Limb (tissue), 2 donors: ENCODE data around the gene C17orf113.
A peak's percentile ranks its signal among the peaks of the same experiment; 100 is the strongest.

Source experiments
- DNase-seq, 2 donors: peaks; one replicate each; pipeline ENCODE4 v3.0.0-alpha.2; 2016; ENCODE audit errors: extremely low spot score in 2 of 2

C17orf113 gene

GRCh38 chr17:42050393-42051012 lies at the start of gene C17orf113:
Gene C17orf113 (minus strand): TSS chr17:42050601. CDS start chr17:42043376, 7,225 bp downstream.
- peak; percentile 54 to 80 for DNase-seq

- peak in 1 of 2 donors; percentile 51 for DNase-seq
Observed at GRCh38 chr17:42098730-42099399, 48.5 kb upstream of the C17orf113 start.

GRCh38 chr17:42097691-42098631 lies 47.6 kb upstream of the C17orf113 start, which contains the start of gene ZNF385C:
Gene ZNF385C (minus strand): TSS chr17:42098473. CDS start chr17:42063056, 35,417 bp downstream.
- DNase-seq, result peak in 1 of 2 donors; percentile 51

- DNase-seq, result no peak
Observed at GRCh38 chr17:42096360-42097111, 46.1 kb upstream of the C17orf113 start.

DNA sequence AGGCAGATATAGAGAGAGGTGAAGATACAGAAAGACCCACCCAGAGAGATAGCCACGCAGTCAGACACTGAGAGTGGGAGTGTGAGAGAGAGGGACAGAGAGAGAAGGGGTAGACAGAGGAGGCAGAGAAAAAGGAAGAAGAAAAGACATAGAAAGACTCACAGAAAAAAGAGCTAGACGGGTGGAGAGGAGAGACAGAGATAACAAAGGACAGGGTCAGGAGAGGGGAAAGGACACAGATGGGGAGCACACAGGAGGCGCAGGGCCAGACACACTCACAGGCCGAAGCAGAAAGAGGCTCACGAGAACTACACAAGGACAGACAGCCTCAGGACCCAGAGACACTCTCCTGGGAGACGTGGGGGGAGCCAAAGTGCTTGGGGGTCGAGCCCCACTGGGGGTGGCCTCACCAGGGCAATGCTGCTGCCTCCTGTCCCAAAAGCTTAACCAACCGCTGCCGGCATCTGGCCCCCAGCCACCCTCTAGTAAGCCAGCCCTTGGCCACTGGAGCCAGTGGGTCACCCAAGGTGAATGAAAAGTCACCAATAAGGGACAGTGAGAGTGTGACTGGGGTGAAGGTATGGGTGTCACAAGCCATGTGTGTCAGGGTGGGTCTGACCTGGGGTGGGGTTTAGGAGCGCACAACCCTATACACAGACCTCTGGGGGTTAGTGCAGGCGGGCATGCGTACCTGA lies 44.1 kb upstream of the C17orf113 start:
- DNase-seq, result no peak

DNA sequence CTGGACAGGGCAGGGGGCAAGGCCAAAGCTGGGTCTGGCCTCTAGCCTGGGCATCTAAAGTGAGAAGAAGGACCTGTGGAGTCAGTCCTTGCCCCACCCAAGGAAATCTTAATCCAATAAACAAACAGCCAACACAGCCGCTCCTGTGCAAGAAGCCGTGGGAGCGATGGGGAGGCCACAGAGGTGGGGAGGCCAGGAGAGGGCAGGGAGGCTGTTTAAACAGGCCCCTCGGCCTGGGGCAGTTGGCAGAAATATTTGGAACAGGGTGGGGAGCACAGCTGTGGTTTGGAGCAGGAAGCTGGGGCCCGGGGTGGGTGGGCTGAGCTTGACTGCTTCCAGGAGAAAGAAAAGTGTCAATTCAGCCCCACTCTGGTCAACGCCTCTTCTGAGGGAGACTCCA lies 42.5 kb upstream of the C17orf113 start:
- no peak for DNase-seq

DNA sequence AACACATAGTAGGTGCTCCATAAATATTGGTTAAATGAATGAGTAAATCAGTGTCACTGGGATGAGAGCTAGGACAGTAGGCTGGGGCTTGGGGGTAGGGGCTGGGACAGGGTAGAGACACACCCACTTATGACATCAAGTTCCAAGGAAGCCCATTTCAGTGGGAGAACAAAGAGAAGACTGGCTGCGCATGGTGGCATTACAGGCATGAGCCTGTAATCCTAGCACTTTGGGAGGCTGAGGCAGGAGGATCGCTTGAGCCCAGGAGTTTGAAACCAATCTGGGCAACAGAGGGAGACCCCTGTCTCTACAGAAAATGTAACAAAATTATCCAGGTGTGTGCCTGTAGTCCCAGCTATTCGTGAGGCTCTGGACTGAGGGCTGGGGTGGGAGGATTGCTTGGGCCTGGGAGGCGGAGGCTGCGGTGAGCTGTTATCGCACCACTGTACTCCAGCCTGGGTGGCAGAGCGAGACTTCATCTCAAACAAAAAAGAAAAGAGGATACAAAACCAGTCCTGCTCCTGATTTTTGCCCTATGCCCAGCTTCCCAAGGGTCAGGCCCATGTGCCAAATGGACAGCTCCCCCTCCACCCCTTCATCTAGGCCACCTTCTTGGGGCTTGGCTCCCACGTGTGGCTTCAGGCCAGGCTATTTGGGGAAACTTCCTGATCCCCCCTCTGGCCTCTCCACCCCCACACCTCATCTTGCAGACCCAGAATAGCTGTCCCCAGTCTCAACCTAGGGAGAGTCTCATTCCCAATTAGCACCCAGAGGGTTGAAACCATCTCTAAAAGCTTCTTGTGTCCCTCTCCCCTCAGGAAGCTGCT lies 40.8 kb upstream of the C17orf113 start:
- no peak for DNase-seq

GRCh38 chr17:42088736-42089135 lies 38.3 kb upstream of the C17orf113 start:
- DNase-seq, result no peak

DNA sequence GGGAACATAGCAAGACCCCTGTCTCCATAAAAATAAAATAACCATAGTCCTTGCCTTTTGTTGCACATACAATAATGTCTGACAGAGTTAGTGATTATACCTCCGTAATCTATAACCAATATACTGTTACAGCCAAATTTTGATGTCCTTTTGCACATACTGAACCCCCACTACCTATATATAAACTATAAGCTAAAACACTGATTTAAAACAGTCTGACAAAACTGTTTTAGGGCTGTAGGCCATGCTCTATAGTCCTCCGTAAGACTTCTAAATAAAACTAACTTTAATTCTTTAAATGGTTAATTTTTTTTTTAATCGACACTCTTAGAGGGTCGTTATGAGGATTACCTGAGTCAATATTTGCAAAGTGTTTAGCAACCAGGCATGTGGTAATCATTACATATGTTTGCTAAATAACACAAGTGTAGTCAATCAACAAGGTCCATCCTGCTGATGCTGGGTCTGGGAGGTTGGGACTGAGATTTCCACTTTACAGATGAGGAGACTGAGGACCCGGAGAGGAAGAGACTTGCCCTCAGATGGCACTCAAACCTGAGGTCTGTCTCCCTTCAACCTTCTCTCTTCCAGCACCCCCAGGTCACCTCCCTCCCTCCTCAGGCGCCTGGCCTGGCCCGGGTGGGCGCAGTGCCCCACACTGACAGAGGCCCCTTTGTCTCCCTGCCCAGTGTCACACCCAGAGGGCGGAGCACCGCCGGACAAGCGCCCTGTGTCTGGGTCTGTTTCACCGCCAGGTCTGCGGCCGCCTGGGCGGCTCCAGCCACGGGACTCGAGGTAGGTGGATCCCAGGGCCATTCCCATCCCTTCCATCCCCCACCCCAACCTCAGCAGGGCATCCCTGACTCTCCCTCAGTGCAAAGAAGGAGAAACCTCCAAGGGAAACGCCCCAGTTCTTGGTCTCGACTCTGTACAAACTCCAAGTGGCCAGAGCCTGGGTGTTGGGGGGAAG lies 37.6 kb upstream of the C17orf113 start:
- DNase-seq, result peak in 1 of 2 donors; percentile 57

DNA sequence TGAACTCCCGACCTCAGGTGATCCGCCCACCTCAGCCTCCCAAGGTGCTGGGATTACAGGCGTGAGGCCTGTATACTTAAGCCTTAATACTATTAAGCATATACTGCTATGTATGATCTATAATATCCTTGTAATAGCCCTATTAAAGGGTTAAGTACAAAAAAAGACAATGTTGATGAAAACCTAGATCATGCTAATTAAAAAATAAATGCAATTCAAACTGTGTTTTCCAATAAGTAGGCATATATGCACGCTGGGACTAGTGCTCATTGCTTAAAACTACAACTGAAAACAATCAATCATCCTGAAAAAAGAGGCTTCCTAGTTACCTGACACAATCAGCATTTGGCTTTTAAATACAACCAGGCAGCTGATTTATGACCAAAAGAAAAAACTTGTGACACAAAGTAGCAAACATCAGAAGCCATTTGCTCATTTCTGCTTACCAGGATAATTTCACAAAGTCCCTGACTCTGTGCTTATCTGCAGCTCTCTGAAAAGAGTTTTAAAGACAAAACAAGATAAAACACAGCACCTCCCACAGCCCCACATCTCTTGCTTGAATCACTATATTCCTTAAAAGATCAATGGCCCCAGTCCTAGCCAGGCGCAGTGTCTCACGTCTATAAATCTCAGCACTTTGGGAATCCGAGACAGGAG lies 36.8 kb upstream of the C17orf113 start:
- DNase-seq, result no peak

DNA sequence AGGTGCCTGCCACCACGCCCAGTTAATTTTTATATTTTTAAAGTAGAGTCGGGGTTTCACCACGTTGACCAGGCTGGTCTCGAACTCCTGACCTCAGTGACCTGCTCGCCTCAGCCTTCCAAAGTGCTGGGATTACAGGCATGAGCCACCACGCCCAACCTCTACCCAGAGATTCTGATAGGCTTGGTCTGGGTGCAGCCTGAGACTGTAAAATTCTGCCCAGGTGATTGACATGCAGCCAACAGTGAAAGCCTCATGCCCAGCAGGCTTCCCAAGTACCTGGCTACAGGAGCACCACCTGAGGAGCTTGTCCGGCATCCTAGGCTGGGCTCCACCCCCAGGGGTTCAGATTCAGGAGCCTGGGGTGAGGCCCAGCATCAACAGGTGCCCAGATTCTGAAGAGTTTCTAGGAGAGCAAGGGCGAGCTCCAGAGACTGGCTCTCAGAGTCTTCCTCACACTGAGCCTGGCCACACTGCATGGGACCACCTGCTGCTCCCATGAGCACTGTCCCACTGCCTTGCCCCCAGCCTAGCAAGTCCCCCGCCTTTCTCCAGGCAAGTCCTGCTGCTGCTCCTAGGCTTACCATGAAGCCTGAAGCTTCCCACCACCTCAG lies 31.2 kb upstream of the C17orf113 start:
- no peak for DNase-seq

DNA sequence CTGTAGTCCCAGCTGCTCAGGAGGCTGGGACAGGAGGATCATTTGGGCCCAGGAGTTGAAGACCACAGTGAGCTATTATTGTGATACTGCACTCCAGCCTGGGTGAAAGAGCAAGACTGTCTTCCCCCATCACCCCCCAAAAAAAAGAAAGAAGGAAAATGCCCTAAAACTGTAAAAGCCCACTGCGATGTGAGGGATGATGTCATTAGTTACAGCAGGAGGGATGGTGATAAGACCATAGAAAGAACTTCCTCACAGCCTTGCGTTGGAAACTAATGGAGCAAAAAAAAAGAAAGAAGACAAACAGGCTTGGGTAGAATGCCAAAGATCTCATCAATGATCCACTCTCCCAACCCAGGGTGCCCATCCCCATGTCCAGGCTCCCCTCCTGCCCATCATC lies 29.1 kb upstream of the C17orf113 start:
- no peak for DNase-seq

GRCh38 chr17:42078396-42079043 lies 28.1 kb upstream of the C17orf113 start:
- no peak for DNase-seq

DNA sequence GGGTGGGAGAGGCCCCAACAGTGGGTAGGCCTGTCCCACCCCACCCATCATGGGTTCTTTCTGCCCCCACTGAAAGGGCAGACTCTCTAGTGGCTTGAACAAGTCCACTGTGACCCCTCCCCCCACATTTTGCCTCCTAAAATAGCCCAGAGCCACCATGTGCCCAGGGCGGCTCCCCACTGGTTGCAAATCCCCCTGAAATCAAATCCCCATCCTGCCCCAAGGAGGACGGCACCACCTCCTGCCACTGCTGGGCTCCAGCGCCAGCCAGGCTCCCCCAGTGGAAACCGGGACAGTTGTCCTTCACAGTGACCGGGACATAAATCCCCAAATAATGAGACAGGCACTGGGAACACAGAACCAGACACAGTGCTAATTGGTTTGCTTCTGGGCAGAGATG lies 27.4 kb upstream of the C17orf113 start:
- DNase-seq, result no peak

- DNase-seq, result no peak
Observed at GRCh38 chr17:42076797-42077559, 26.6 kb upstream of the C17orf113 start.

- DNase-seq, result no peak
Observed at GRCh38 chr17:42075789-42076188, 25.4 kb upstream of the C17orf113 start.
